Adrenal gland (tissue), 12 donors: Measurements from ENCODE around the gene RAD51B. TPM values are rescaled to one million over a fixed set of nuclear protein-coding genes. Genes with fewer than 3 reads are reported as not detected.
A peak's percentile ranks its signal among the peaks of the same experiment; 100 is the strongest.

Source experiments
- DNase-seq, 7 donors: peaks; one replicate each; pipeline ENCODE4 v3.0.0-alpha.2; 2019 to 2020
- H3K27ac ChIP-seq, 5 donors: fragments of 200-600 bp; sonication (generic) in 4 of 5; 1 replicate in 3 of 5; 2 replicates in 2 of 5; pipeline versions ENCODE4 v1.5.1 to v1.8.0; 2016 to 2020; ENCODE audit warnings: mild to moderate bottlenecking in 1 of 5
- H3K27me3 ChIP-seq: fragments of 200-600 bp; 2 replicates; pipeline ENCODE4 v1.8.0; 2021
- H3K36me3 ChIP-seq, 2 donors: fragments of 200-600 bp; replicated peaks in 1 of 2; 1 replicate in 1 of 2; 2 replicates in 1 of 2; pipeline versions ENCODE4 v1.5.1 to v1.8.0; 2018 to 2022
- H3K4me1 ChIP-seq, 2 donors: fragments of 200-600 bp; replicated peaks in 1 of 2; 1 replicate in 1 of 2; 2 replicates in 1 of 2; pipeline versions ENCODE4 v1.5.1 to v1.8.0; 2018 to 2021
- H3K4me3 ChIP-seq, 4 donors: fragments of 200-600 bp; sonication (generic) in 3 of 4; one replicate each; pipeline ENCODE4 v1.5.1; 2016 to 2018
- H3K9me3 ChIP-seq, 3 donors: fragments of 200-600 bp; sonication (generic) in 1 of 3; replicated peaks in 1 of 3; 1 replicate in 2 of 3; 2 replicates in 1 of 3; pipeline versions ENCODE4 v1.5.1 to v1.8.0; 2016 to 2021
- CTCF ChIP-seq, 6 experiments: fragments of 450-650 bp in 4 of 6; fragments of 200-600 bp in 2 of 6; sonication (generic) in 1 of 6; IDR thresholded peaks; 1 replicate in 5 of 6; 2 replicates in 1 of 6; pipeline versions ENCODE4 v1.5.1 to v1.8.0; 2016 to 2021; ENCODE audit warnings: antibody characterized with exemption in 6 of 6, mild to moderate bottlenecking in 2 of 6, moderate library complexity in 1 of 6
- POLR2A ChIP-seq, 2 donors: fragments of 450-650 bp; IDR thresholded peaks; one replicate each; pipeline ENCODE4 v1.6.1; 2017; ENCODE audit warnings: antibody characterized with exemption in 2 of 2, mild to moderate bottlenecking in 2 of 2, moderate library complexity in 1 of 2
- WGBS, 4 donors: extraction: QIAGEN DNeasy Blood & Tissue Kit in 2 of 4; methylation state at CpG; one replicate each; pipeline versions ENCODE4 v1.1.5 to v1.1.7; 2013 to 2017; 5-methylcytosine and 5-hydroxymethylcytosine counted together
- intact Hi-C, 2 donors: fragments of 100-400 bp; cut with DNase I; formaldehyde crosslinking; loops; one replicate each; pipeline versions ENCODE4 v1.14.1 to v1.15.0; 2022 to 2023
- polyA plus RNA-seq, 3 donors: library from polyadenylated mRNA; stranded (reverse); fragments of 200-250 nt in 2 of 3; fragments of 350-450 nt in 1 of 3; fragmentation: Illumina TruSeq in 1 of 3; extraction: RNeasy Lipid Tissue Mini Kit (QIAGEN cat#74804) in 1 of 3; gene quantifications; one replicate each; pipeline ENCODE4 v1.2.3, GENCODE V29; 2013 to 2014
- total RNA-seq, 9 donors: library from RNA; depleted of rRNA in 4 of 9; stranded (reverse); fragments of >200 nt in 4 of 9; fragments of 120-200 nt in 1 of 9; fragmentation: NEBNext Ultra II Directional in 1 of 9; extraction: Animal tissue kit (Norgen Biotek cat#: 25700) in 1 of 9; gene quantifications; one replicate each; pipeline versions ENCODE4 v1.1.0 to v1.2.4, GENCODE V29; 2013 to 2023
- donor health status: healthy with polysubstance abuse.
- donor health status: Bipolar disorder and iron deficiency.
- donor health status: DM: yes; HTN: yes; CAD: no.
- donor health status: DM: no; HTN: no; CAD: no.
- donor health status: DM: no; HTN: no; CAD: no.
- donor health status: DM: yes; HTN: yes; CAD: no.

Gene RAD51B
- total and polyA plus RNA-seq, 12 donors: 2.3 to 24.6 (median 12.4) TPM

GRCh38 chr14:68718023-68718990, 898.7 kb downstream of the RAD51B start:
- no peaks in the 10 kb centered on the region for H3K4me1 ChIP-seq
- peak in 1 of 7 donors; percentile 48 for DNase-seq
- no peaks in the 10 kb centered on the region for H3K9me3 ChIP-seq
- WGBS, 4 donors: 85 to 90% (median 89%) methylated on average over 7 to 8 of the region's 8 CpGs
- H3K27ac ChIP-seq: no peak overlapping the region
- intact Hi-C loops: no loop called here
- H3K27me3 ChIP-seq: no peaks in the 10 kb centered on the region
- TF ChIP-seq POLR2A (IDR thresholded peaks at IDR 0.05) (no peak), CTCF (IDR thresholded peaks at IDR 0.05) (peak in 3 of 6 experiments; percentile 9 to 38 (median 21))
- H3K4me3 ChIP-seq: no peak overlapping the region
- H3K36me3 ChIP-seq: no peaks in the 10 kb centered on the region

GRCh38 chr14:68719634-68720384, 900.2 kb downstream of the RAD51B start:
- intact Hi-C loops: no loop called here
- Histone ChIP-seq H3K27ac (no peak overlapping the region), H3K4me1 (no peaks in the 10 kb centered on the region), H3K27me3 (no peaks in the 10 kb centered on the region), H3K9me3 (no peaks in the 10 kb centered on the region), H3K4me3 (no peak overlapping the region), H3K36me3 (no peaks in the 10 kb centered on the region)
- TF ChIP-seq POLR2A (IDR thresholded peaks at IDR 0.05) (no peak), CTCF (IDR thresholded peaks at IDR 0.05) (no peak)
- no peak for DNase-seq
- 83 to 88% (median 84%) methylated on average over 5 of the region's 5 CpGs for WGBS, 4 donors

- intact Hi-C loops: no loop called here
- Histone ChIP-seq H3K4me3 (no peak overlapping the region), H3K36me3 (no peaks in the 10 kb centered on the region), H3K27ac (peak overlapping the region in 1 of 5 donors; percentile 60), H3K27me3 (no peaks in the 10 kb centered on the region), H3K9me3 (no peaks in the 10 kb centered on the region), H3K4me1 (no peaks in the 10 kb centered on the region)
- DNase-seq: no peak
- WGBS, 4 donors: 33 to 58% (median 52%) methylated on average over 2 of the region's 2 CpGs
- no peak for TF ChIP-seq CTCF (IDR thresholded peaks at IDR 0.05)
- TF ChIP-seq POLR2A (IDR thresholded peaks at IDR 0.05): no peak
These were observed 902.6 kb downstream of the RAD51B start for GRCh38 chr14:68722186-68722585.

GRCh38 chr14:68722968-68723566, 903.5 kb downstream of the RAD51B start:
- whole genome bisulfite sequencing, 4 donors: 81 to 96% (median 94%) methylated on average over 5 of the region's 5 CpGs
- H3K36me3 ChIP-seq: no peaks in the 10 kb centered on the region
- H3K4me1 ChIP-seq: no peaks in the 10 kb centered on the region
- H3K4me3 ChIP-seq: no peak overlapping the region
- H3K27me3 ChIP-seq: no peaks in the 10 kb centered on the region
- H3K27ac ChIP-seq: no peak overlapping the region
- no peak for DNase-seq
- TF ChIP-seq POLR2A (IDR thresholded peaks at IDR 0.05) (no peak), CTCF (IDR thresholded peaks at IDR 0.05) (no peak)
- H3K9me3 ChIP-seq: no peaks in the 10 kb centered on the region
- intact Hi-C loops: no loop called here
